Hepatocyte (in vitro differentiated cells): Measurements from ENCODE around the gene ID3. TPM values are rescaled to one million over a fixed set of nuclear protein-coding genes. Genes with fewer than 3 reads are reported as not detected.

Source experiments
- DNase-seq: peaks from one replicate; pipeline ENCODE4 v3.0.0-alpha.2; 2016; ENCODE audit warnings: low spot score
- H2AFZ ChIP-seq: fragments of 200-600 bp; sonication (generic); 2 replicates; pipeline ENCODE4 v1.6.0; 2016; ENCODE audit warnings: antibody characterized with exemption, mild to moderate bottlenecking
- H3K27ac ChIP-seq: fragments of 200-600 bp; sonication (generic); 2 replicates; pipeline ENCODE4 v1.5.1; 2016; ENCODE audit warnings: mild to moderate bottlenecking
- H3K27me3 ChIP-seq: fragments of 200-600 bp; sonication (generic); 2 replicates; pipeline ENCODE4 v1.6.1; 2016
- H3K36me3 ChIP-seq: fragments of 200-600 bp; sonication (generic); replicated peaks from 2 replicates; pipeline ENCODE4 v1.5.1; 2016; ENCODE audit warnings: low read depth; ENCODE audit not compliant: insufficient read depth
- H3K4me1 ChIP-seq: fragments of 200-600 bp; sonication (generic); 2 replicates; pipeline ENCODE4 v1.5.1; 2016; ENCODE audit warnings: mild to moderate bottlenecking, moderate library complexity; ENCODE audit not compliant: insufficient read depth
- H3K4me2 ChIP-seq: fragments of 200-600 bp; sonication (generic); 2 replicates; pipeline ENCODE4 v1.6.0; 2016
- H3K4me3 ChIP-seq: fragments of 200-600 bp; sonication (generic); 2 replicates; pipeline ENCODE4 v1.5.1; 2016; ENCODE audit warnings: mild to moderate bottlenecking
- H3K79me2 ChIP-seq: fragments of 200-600 bp; sonication (generic); 2 replicates; pipeline ENCODE4 v1.6.0; 2017; ENCODE audit warnings: mild to moderate bottlenecking
- H3K9me2 ChIP-seq: fragments of 200-600 bp; sonication (generic); replicated peaks from 2 replicates; pipeline ENCODE4 v1.6.0; 2017; ENCODE audit warnings: mild to moderate bottlenecking; ENCODE audit not compliant: insufficient read depth
- H3K9me3 ChIP-seq: fragments of 200-600 bp; sonication (generic); 2 replicates; pipeline ENCODE4 v1.5.1; 2016; ENCODE audit warnings: low read depth, mild to moderate bottlenecking
- H4K20me1 ChIP-seq: fragments of 200-600 bp; sonication (generic); 2 replicates; pipeline ENCODE4 v1.6.0; 2016; ENCODE audit warnings: mild to moderate bottlenecking; ENCODE audit not compliant: insufficient read depth, poor library complexity, severe bottlenecking
- CTCF ChIP-seq: fragments of 200-600 bp; sonication (generic); IDR thresholded peaks from 2 replicates; pipeline ENCODE4 v1.5.1; 2016; ENCODE audit warnings: antibody characterized with exemption, mild to moderate bottlenecking; ENCODE audit not compliant: poor library complexity
- EZH2 ChIP-seq: fragments of 200-600 bp; sonication (generic); IDR thresholded peaks from 2 replicates; pipeline ENCODE4 v1.6.1; 2016; ENCODE audit warnings: antibody characterized with exemption, mild to moderate bottlenecking, borderline replicate concordance
- EZH2phosphoT487 ChIP-seq: fragments of 200-600 bp; sonication (generic); IDR thresholded peaks from one replicate; pipeline ENCODE4 v1.6.1; 2018; ENCODE audit warnings: antibody characterized with exemption, mild to moderate bottlenecking, low read depth, moderate library complexity; ENCODE audit not compliant: unreplicated experiment, severe bottlenecking
- WGBS: methylation state at CpG from one replicate; pipeline ENCODE4 v1.1.6; 2016; ENCODE audit warnings: low lambda C conversion rate; ENCODE audit errors: missing lambda C conversion rate; 5-methylcytosine and 5-hydroxymethylcytosine counted together
- polyA plus RNA-seq: library from polyadenylated mRNA; unstranded; fragments of >200 nt; fragmentation: Nextera tagmentation; extraction: Ambion mirVana; gene quantifications from 2 replicates; pipeline ENCODE4 v1.2.1, GENCODE V29; 2016
- total RNA-seq: library from RNA; depleted of rRNA; stranded (reverse); fragments of >200 nt; gene quantifications from 2 replicates; pipeline ENCODE4 v1.2.3, GENCODE V29; 2014

ID3 gene
- total and polyA plus RNA-seq, 2 experiments from 2014 or later, result 155 to 314 TPM

- H2AFZ ChIP-seq, result no peak overlapping the region
Observed at GRCh38 chr1:23601135-23601967, 42.0 kb upstream of the ID3 start.

DNA sequence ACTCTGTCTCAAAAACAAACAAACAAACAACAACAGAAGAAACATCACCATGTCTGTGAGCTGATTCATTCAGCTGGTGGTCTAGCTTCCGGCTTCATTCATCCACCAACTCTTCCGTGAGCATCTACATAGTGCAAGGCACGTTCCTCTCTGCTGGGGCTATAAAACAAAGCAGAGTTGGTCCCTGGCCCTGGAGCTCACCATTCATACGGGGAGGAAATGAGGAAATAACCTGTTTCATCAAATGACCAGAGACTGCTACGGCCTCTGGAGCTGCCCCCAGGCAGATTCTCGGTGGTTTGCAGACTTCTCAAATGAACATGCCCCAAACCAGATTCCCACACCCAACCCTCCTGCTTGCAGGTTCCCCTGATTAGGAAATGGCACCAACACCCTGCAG, 41.0 kb upstream of the ID3 start:
- Histone ChIP-seq H4K20me1 (no peaks in the 10 kb centered on the region), H3K4me2 (no peak overlapping the region), H3K79me2 (no peaks in the 10 kb centered on the region), H2AFZ (no peak overlapping the region), H3K4me3 (no peak overlapping the region), H3K36me3 (no peaks in the 10 kb centered on the region), H3K9me2 (no peaks in the 10 kb centered on the region), H3K4me1 (no peaks in the 10 kb centered on the region), H3K27ac (no peak overlapping the region), H3K27me3 (no peaks in the 10 kb centered on the region), H3K9me3 (no peaks in the 10 kb centered on the region)
- no peak for DNase-seq
- TF ChIP-seq EZH2, result no peak
- TF ChIP-seq EZH2phosphoT487, result no peak
- no peak for TF ChIP-seq CTCF
- 80% methylated on average over 6 of the region's 6 CpGs for WGBS

More at GRCh38 chr1:23601135-23601967, 42.0 kb upstream of the ID3 start:
- no peaks in the 10 kb centered on the region for H3K27me3 ChIP-seq
- TF ChIP-seq EZH2, result no peak
- no peak for TF ChIP-seq CTCF
- no peak overlapping the region for H3K27ac ChIP-seq
- no peaks in the 10 kb centered on the region for H3K79me2 ChIP-seq
- H4K20me1 ChIP-seq, result no peaks in the 10 kb centered on the region
- 73% methylated on average over 11 of the region's 11 CpGs for whole genome bisulfite sequencing
- H3K36me3 ChIP-seq, result no peaks in the 10 kb centered on the region
- DNase-seq, result no peak
- no peaks in the 10 kb centered on the region for H3K9me2 ChIP-seq
- H3K9me3 ChIP-seq, result no peaks in the 10 kb centered on the region
- H3K4me1 ChIP-seq, result no peaks in the 10 kb centered on the region
- no peak overlapping the region for H3K4me2 ChIP-seq
- no peak overlapping the region for H3K4me3 ChIP-seq

GRCh38 chr1:23599125-23599524, 39.8 kb upstream of the ID3 start:
- Histone ChIP-seq H3K27ac (no peak overlapping the region), H3K36me3 (no peaks in the 10 kb centered on the region), H3K4me2 (no peak overlapping the region), H3K9me2 (no peaks in the 10 kb centered on the region), H3K79me2 (no peaks in the 10 kb centered on the region), H3K4me3 (no peak overlapping the region), H2AFZ (no peak overlapping the region), H3K4me1 (no peaks in the 10 kb centered on the region), H4K20me1 (no peaks in the 10 kb centered on the region), H3K9me3 (no peaks in the 10 kb centered on the region), H3K27me3 (no peaks in the 10 kb centered on the region)
- no peak for TF ChIP-seq EZH2phosphoT487
- TF ChIP-seq EZH2, result no peak
- no peak for TF ChIP-seq CTCF
- no peak for DNase-seq
- 85% methylated on average over 1 of the region's 1 CpG for WGBS
